ENCODE measurements around the gene AP2B1.

- TF ChIP-seq CTCF (IDR thresholded peaks at IDR 0.05) (no peak), POLR2A (IDR thresholded peaks at IDR 0.05) (no peak), POLR2AphosphoS5 (IDR thresholded peaks at IDR 0.05) (no peak)
These were observed 27.5 kb upstream of the AP2B1 start for GRCh38 chr17:35559495-35560210.
